Measurements from ENCODE around the gene NPAS2. TPM values are rescaled to one million over a fixed set of nuclear protein-coding genes. Genes with fewer than 3 reads are reported as not detected.
A peak's percentile ranks its signal among the peaks of the same experiment; 100 is the strongest.

The NPAS2 gene
- total RNA-seq, 1 experiment from 2014 or later = 20.4 TPM

- TF ChIP-seq CTCF (IDR thresholded peaks at IDR 0.05 in 2 of 3, conservative IDR thresholded peaks at IDR 0.05 in 1 of 3; ENCODE audit: borderline replicate concordance in 1 of 3, insufficient read depth in 1 of 3, low read depth in 2 of 3, low read length in 2 of 3) = no peak
- no peak for TF ChIP-seq ZFX (IDR thresholded peaks at IDR 0.05)
These were observed 60.1 kb downstream of the NPAS2 start (continued) for GRCh38 chr2:100880036-100880435.

- ChIA-PET POLR2A (no interaction called here), CTCF (interaction anchor here (0.8 kb wide), 1 partner anchor 10 kb away, joined by 3 read pairs; no protein-coding TSS in a partner anchor), RAD21 (ENCODE audit: low non-redundant PET in 1 of 2, low total read pairs in 2 of 2, uncharacterized antibody in 2 of 2, unreplicated experiment in 2 of 2) (no interaction called here)
- Histone ChIP-seq H2AFZ (ENCODE audit: low read depth, low read length, poor library complexity, severe bottlenecking) (no peak overlapping the region), H3K9ac (ENCODE audit: low read length) (no peak overlapping the region), H3K27me3 (ENCODE audit: insufficient read depth, low read length) (no peaks in the 10 kb centered on the region), H3K4me3 (replicated peaks in 1 of 2; ENCODE audit: low read depth in 1 of 2, low read length in 2 of 2) (no peak overlapping the region), H3K4me1 (ENCODE audit: control insufficient read depth in 1 of 2, insufficient read depth in 2 of 2, low read length in 2 of 2) (peaks cover 27 to 41% of the 10 kb centered on the region in 2 experiments), H3K4me2 (ENCODE audit: low read length) (peak overlapping the region; percentile 20; the same call in 1 of the 2 replicates), H3K9me3 (ENCODE audit: control insufficient read depth in 1 of 2, insufficient read depth in 1 of 2, low read depth in 1 of 2, low read length in 2 of 2) (no peaks in the 10 kb centered on the region), H3K27ac (ENCODE audit: low read depth, low read length) (no peak overlapping the region), H4K20me1 (ENCODE audit: insufficient read depth) (no peaks in the 10 kb centered on the region), H3K9me2 (ENCODE audit: insufficient read depth) (no peaks in the 10 kb centered on the region), H3K36me3 (ENCODE audit: control insufficient read depth in 1 of 2, insufficient read depth in 2 of 2, low read length in 2 of 2) (no peaks in the 10 kb centered on the region), H3K79me2 (ENCODE audit: insufficient read depth, low read length) (no peaks in the 10 kb centered on the region)
- no peak for TF ChIP-seq MAX (IDR thresholded peaks at IDR 0.05)
- no peak for TF ChIP-seq ATF3 (IDR thresholded peaks at IDR 0.05)
- TF ChIP-seq SP1 (IDR thresholded peaks at IDR 0.05; ENCODE audit: low read depth) = no peak
- TF ChIP-seq REST (IDR thresholded peaks at IDR 0.05; ENCODE audit: low read depth) = no peak
- TF ChIP-seq JUND (IDR thresholded peaks at IDR 0.05) = peak; percentile 47
- no peak for TF ChIP-seq EZH2phosphoT487 (IDR thresholded peaks at IDR 0.05; ENCODE audit: borderline replicate concordance)
- TF ChIP-seq RAD21 (IDR thresholded peaks at IDR 0.05; ENCODE audit: low read depth) = no peak
- TF ChIP-seq EZH2 (IDR thresholded peaks at IDR 0.05) = no peak
- peak; percentile 41; the same call in 1 of the 2 replicates for TF ChIP-seq FOSL1 (IDR thresholded peaks at IDR 0.05; ENCODE audit: low read depth)
- TF ChIP-seq CBX3 (IDR thresholded peaks at IDR 0.05; ENCODE audit: low read depth) = no peak
- no TSS peak for BruUV-seq (replicated peaks)
- intact Hi-C loops (cut with micrococcal nuclease) = no loop called here
- no peak for DNase-seq (ENCODE audit: low read depth, low spot score)
- no peak for ATAC-seq
These were observed 60.8 kb downstream of the NPAS2 start for GRCh38 chr2:100880730-100881129.

Data from HCT116 (cell line).